DMS 273 (cell line): ENCODE data around the gene MINDY1.

Source experiments
- DNase-seq: peaks from one replicate; lab custom pipeline; 2025; ENCODE audit not compliant: unreplicated experiment; lab: John Stamatoyannopoulos, UW

Gene MINDY1

DNA sequence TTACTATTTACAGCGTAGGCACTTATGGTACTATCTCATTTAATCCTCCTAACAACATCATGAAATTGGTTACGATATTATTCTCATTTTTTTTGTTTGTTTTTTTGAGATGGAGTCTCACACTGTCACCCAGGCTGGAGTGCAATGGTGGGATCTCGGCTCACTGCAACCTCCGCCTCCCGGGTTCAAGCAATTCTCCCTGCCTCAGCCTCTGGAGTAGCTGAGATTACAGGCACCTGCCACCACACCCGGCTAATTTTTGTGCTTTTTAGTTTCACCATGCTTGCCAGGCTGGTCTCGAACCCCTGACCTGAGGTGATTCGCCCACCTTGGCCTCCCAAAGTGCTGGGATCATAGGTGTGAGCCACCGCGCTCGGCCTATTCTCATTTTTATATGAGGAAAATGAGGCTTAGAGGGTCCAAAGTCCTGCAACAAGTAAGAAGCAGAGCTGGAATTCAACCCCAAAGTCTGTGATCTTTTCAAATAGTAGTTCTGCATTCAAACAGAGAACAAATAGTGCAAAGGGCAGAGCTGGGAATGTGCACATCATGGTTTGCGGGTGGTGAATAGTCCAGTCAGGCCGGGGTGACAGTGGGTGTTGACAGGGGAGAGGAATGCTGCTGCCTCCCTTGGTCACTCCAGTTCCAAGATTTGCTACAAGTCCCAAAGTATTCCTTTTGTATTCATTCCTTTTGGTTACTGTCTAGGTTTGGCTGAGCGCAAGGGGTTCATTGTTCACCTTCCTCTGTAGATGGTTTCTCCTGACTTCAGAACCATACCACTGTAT lies 6.2 kb upstream of the MINDY1 start:
- DNase-seq = no peak

DNA sequence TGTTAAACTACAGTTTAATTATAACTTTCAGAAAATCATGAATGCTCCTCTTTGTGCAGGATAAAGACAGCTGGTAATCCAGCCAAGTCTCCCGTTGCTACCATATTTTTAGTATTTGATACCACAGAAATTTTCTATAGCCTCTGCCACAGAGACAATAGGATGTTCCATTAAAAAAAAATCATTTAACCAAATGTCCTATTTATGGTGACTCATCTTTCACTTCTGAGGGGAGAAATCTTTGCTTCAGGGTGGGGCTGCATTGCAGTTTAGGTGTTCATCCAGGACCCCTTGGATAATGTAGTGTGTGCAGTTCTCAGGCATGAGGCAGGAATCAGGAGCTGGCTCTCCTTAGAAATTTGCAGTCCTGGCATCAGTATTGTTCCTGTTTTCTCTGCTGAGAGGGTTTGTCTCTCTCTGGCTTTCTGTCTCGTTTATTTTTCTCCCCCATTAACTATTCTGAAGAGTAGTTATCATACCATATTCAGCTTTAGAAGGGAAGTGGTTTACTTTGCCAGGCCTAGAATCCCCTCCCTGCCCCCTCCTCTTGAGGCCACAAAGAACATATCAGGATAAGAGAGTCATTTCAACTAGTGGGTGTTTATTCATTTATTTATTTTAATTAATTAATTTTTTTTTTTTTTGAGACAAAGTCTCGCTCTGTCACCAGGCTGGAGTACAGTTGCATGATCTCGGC lies 4.6 kb upstream of the MINDY1 start:
- DNase-seq = no peak

DNA sequence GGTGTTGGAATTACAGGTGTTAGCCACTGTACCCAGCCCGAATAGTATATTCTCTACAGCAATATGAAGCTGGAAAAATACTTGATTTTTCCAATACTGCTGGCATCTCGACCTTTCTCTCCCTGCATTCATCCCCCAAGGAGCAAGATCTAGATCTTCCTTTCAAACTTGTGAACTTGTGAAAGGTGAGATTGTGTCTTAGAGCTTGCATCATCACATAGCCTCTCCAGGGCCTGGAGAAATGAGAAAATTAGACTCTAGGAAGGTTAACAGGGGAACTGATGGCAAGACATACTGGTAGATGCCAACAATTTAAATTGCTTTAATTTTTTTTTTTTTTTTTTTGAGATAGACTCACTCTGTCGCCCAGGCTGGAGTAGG lies 3.6 kb upstream of the MINDY1 start:
- no peak for DNase-seq

DNA sequence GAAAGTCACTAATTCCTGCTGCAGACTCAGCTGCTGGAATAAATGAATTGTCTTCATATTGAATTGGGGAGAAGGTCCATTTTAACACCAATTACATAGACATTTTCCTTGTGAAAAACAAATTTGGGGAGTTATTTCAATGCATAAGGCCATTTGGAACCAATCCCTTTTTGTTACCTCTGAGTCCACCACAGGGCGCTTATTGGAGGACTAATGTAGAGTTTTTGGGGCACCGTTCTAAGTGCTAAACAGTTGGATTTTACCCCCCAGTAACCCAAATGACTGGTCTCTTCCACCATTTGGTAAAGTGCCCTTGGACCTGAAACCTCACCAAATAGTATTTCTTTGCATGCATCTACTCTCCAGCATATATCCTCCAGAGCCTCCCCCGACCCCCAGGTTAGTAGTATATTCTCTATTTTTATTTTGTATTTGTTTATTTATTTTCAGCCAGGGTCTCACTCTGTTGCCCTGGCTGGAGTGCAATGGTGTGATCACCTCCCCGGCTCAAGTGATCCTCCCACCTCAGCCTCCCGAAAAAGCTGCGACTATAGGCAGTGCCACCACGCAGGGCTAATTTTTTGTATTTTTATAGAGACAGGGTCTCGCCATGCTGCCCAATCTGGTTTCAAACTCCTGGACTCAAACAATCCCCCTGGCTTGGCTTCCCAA lies 3.1 kb upstream of the MINDY1 start:
- DNase-seq = no peak

DNA sequence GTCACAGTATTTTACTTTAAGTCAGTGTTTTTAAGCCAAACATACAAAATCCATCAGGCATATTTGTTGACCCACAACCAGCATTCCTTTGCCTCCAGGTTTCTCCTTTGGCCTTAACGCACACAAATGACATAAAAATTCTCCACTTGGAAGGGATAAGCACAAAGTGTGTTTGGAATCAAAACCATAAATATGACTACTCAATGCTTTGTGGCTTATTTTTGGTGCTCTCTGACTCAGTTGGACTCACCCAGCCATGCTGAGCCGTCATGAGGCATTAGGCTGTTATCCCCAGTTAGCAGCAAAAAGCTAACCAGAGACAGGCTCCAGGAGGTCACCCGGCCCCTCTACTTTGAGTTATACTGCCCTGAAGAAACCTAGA lies 2.5 kb upstream of the MINDY1 start:
- DNase-seq = no peak

DNA sequence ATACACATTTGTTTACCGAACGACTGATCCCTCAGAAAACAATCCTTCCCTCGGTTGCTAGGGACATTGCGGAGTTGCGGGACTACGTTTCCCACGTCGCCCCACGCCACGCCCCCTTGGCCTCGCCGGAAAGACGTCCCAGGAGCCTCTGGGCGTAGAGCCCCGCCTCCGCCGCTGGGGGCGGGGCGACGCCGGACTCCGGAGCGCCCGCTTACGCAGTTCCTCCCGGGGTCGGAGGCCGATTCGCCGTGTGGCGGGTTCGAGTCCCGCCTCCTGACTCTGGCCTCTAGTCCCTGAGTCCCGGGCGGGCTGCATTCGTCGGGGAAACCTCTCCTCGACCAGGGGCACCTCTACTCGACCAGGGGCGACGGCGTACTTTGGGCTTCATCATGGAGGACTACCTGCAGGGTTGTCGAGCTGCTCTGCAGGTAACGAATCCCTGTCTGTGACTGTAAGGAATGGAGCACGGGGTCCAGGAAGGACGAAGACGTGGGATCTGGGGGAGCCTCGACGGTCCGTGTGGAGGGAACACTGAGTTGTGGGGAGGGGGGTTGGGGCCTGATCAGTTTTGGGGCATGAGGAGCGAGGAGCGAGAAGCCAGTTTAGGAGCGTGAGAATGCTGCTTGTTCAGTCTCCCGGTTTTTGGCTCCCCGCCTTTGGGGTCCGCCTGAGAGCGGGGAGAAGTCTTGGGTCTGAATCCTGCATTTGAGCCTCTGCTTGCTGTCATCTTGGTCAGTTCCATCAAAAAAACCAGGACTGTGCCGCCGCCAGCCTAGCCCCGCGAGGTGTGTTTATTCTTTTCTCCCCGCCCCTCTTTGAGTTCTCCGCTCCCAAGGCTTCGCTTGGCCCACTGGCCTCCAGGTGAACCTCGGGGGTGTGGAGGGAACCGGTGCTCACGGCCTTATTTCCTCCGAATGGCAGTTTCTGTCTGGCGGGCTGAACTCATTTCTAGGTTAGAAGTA lies 1.8 kb upstream of the MINDY1 start, which contains the start of gene PRUNE1:
PRUNE1 (plus strand) TSS at position 206 of the 962 bp plus-strand sequence; CDS start at position 390, 184 bp downstream.
- DNase-seq = peak; percentile 100

DNA sequence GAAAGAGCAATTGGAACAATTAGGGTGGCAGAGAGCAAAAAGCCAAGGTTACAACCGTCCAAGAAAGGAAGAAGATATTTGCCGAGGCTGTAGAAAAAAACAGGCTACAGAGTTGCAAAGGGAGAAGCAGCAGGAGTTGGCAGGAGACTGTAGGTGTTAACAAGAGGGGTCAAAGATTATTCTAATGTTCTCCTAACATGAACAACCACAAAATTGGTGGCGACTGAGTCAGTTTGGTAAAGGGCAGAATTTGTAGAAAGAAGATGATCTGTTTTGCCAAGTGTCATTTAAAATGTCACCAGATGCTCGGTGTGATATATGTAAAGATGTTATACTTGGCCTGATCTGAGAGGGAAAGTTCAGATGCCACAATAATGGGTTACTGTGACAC lies 1.1 kb upstream of the MINDY1 start:
- DNase-seq = peak; percentile 98

DNA sequence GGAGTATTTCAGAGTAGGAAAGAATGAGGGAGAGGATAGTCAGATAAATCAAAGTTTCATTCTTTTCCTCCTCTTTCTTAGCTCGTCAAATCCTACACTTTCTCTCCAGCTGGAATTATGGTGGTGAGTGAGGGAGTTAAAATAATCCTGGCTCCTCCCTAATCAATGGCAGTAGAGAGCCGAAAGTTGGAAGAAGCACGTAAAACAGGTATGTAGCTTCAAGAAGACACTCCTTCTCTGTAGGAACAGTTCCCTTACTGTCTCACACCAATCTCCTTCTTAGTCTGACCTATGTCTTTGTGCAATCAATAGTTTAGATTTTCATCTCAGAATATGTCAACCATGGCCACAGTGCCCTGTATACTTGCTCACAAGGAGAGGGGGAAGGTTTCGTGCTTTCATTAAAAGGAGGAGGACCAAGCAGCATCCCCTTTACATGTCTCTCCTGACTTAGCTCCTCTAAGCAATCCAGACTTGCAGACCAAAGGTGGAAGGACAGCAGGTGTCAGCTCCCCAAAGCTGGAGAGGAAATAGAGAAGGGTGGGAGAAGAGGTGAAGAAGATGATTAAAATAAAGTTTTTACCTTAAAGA lies 878 bp downstream of the MINDY1 start:
- peak; percentile 97 for DNase-seq

DNA sequence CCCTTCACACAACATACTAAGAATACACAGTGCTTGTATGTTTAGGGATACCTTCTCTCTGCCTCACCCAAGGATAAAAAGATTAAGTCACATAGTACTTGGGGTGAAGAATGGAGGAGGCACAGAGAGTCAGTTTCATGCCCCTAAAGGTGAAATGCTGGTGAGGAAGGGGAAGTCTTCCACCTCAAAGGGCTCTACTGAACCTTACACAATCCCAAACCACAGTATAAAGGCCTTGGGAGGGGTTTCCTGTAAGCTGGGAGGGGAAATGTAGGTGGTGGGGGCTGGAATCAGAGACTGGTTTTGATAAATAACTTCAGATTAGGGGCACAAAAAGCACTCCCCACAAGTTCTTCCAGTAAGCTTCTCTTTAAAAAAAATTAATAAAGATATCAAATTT lies 3.5 kb downstream of the MINDY1 start:
- DNase-seq = no peak

DNA sequence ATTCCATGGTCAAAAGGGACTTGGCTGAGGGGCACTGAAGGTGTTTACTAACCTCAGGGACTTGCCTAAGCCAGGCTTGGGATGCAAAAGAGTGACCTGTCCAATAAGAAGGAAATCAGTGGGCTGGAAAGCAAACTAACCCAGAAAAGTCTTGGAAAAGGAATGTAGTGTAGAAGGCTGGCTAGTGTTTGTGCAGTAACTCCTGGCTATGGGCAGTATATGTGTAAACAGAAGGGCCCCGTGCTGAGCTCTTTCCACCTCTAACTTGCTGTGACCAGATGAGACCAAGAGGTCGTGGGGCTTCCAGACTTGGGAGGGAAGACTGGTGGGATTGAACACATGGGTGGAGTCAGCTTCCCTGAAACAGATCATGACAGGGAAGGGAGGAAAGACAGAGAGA lies 4.1 kb downstream of the MINDY1 start:
- no peak for DNase-seq

DNA sequence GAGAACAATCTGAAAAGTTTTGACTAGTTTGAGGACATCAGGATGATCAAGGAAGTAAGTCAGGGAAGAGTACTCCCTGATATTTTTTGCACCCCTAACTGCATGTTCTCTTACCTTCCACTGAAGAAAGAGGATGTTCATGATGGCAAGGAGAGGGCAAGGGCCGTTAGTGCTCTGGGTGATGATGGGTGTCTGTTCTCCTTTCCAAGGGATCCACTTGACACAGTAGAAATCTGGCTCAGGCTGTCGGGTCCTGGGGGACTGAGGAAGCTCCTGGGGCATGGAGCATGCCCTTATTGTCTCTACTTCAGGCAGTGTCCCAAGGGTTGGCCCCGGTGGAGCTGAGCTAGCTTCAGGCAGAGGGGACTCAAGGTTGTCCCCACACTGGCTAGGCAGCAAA lies 4.7 kb downstream of the MINDY1 start:
- DNase-seq = no peak

DNA sequence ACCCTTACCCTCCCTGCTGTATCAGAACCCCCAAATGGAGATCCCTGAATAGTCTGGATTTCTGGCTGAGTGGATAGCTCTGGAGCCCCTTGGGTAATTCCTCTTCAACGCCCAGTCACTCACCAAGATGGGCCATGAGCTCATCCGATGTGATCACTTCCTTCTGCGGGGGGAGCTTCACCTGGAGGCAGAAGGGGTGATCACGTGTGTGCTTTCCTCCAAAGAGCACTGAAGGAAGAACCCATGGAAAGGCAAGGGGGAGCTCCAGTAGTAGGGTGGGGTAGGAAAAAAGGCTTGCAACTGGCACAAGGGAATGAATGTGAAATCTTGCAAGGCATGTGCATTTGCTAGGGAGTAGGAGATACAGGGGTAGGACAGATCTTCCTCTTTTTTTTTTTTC lies 5.1 kb downstream of the MINDY1 start:
- DNase-seq = no peak

DNA sequence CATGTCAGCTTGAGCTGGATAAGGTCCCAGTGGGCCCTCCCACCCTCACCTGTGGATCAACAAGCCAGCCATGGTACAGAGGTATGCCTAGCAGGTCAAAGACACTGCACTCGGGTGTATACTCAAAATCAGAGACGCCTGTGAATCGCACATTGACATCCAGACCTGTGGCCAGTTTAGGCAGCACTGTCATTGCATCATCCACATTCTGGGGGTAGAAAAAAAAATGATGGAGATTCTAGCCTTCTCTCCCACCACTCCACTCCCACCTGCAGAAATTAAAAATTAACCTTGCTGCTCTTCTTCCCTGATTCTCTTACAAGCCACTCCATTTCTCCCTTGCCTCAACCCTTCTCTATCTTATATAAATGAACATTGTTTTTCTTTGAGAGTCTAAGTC lies 6.3 kb downstream of the MINDY1 start:
- no peak for DNase-seq

DNA sequence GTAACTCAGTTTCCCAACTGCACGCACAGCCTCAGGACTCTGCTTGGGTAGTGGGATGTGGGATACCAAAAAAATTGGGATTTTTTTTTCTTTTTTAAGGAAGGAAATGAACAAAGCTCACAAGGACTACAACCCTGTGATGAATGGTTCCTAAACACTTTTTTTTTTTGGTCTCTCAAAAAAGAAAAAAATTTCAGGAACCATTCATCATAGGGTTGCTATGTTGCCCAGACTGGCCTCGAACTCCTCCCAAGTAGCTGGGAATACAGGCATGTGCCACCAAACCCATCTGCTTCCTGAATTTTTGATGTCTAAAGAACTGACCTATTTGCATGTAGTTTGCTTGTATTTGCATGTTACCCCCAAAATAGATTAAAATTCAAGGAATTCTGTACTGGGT lies 6.8 kb downstream of the MINDY1 start:
- no peak for DNase-seq

DNA sequence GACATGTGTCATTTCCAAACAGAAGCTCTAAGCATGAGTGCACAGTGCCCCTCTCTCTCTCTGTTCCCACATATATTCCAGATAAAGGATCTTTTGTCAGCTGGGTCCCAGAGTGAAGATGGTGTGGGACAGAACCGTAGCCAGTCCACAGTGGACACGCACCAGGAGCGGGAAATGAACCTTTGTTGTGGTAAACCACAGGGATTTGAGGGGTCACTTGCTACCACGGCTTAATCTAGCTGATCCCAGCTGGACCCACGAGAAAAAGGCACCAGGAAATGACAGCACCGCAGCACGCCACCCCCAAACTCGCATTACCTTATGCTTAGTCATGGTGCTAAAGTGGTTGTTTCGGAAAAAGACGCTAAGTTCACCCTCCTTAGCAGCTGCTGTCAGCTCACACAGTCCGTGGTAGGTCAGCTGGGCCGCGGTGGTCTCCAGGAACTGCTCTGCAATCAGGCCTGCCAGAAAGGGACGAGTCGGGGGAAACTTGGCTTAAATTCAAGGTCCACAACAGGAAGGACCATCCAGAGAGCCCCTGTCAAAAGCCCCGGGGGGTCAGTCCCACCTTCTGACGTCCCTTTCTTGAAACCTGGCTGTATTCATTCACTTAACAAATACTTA lies 7.5 kb downstream of the MINDY1 start:
- no peak for DNase-seq

DNA sequence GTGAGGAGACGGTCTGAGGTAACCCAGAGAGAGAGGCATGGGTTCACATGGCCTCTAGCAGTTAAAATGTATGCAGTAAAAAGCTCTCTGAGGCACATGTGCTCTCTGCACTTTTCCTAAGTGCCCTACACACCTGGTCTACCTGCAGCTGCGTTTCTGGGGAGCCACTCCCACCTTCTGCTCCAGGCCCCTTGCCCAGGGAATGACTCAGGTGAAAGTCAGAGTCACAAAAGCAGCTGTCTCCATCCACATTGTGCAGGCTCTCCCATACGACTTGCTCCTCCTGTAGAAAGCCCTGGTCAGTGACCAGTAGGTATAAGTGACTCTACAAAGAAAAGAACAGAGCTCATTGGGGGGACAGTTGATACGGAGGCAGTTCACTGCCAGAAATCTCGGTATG lies 8.8 kb downstream of the MINDY1 start:
- no peak for DNase-seq

DNA sequence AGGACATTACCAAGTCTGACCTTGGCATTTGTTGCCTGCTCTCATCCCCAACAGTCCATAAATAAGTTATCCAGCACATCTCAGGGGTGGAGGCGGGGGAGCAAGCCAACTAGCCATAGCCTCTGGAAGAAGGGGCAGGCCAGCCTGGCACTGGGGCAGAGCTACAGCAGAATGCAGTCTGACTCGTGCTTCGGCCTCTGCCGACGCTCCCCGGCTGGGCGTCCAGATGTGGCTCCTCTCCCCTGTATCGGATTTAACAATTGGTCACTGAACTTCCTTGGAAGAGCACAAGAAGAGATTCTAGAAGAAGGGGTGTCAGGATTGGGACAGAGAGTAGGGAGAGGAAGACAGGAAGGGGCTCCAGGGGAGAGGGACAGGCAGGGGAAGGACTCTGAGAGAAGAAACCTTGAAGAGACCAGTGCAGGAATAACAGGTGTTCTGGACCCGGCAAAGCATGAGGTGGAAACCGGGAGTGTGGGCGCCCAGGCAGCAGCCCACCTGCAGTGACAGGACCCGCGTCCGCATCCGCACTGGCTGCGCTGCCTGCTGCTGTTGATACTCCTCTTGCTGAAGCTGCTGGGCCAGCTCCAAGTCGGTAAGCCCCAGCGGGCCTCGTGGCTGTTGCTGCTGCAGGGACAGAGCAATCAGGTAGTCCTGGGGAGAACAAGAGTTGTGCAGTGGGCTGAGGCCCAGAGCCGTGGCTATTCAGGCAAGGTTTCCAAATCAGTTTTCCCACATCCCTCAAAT lies 9.4 kb downstream of the MINDY1 start:
- no peak for DNase-seq

DNA sequence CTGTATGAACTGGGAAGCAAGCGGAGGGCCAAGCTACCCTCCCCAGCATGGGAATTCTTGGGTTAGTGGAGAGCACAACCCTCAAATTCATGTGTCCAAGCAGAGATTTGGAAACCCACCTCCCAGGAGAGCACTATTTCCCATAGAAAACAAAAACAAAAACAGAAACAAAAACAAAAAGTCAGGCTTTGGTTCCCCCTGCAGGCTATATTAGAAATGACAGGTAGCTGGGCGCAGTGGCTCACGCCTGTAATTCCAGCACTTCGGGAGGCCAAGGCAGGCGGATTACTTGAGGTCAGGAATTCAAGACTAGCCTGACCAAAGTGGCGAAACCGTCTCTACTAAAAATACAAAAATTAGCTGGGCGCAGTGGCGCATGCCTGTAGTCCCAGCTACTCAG lies 10.8 kb downstream of the MINDY1 start:
- peak; percentile 97 for DNase-seq

DNA sequence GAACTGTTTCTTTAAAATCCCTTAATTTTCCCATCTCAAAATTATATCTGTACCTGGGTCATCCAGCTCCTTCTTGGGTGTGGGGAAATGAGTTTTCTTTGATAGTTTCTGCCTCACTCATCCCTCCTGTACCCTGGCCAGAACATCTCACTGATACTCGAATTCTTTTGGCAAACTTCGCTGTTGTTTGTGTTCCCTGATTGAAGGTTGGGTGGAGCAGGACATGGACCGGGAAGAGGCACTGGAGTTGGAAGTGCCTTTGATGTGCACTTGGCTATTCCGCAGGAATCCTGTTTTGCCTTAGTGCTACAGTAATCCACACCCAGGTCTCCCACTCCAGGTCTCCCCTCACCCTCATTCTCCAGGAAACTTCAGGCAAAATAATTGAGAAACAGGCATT lies 11.2 kb downstream of the MINDY1 start:
- no peak for DNase-seq
